OCI-LY7 (cell line): ENCODE data around the gene POGK.

Experiments
- EZH2phosphoT487 ChIP-seq: fragments of 200-600 bp; sonication (generic); IDR thresholded peaks from 2 replicates; pipeline ENCODE4 v1.6.1; 2018; ENCODE audit warnings: low read depth, borderline replicate concordance, mild to moderate bottlenecking, mixed run types, antibody characterized with exemption, low read length, moderate library complexity, mixed read lengths
- TF ChIP-seq, protein P1 (sequence below): fragments of 200-600 bp; sonication (generic); conservative IDR thresholded peaks from 2 replicates; pipeline ENCODE4 v1.5.1; 2014; ENCODE audit warnings: mild to moderate bottlenecking, antibody characterized with exemption, low read length, moderate library complexity, mixed read lengths

DNA sequence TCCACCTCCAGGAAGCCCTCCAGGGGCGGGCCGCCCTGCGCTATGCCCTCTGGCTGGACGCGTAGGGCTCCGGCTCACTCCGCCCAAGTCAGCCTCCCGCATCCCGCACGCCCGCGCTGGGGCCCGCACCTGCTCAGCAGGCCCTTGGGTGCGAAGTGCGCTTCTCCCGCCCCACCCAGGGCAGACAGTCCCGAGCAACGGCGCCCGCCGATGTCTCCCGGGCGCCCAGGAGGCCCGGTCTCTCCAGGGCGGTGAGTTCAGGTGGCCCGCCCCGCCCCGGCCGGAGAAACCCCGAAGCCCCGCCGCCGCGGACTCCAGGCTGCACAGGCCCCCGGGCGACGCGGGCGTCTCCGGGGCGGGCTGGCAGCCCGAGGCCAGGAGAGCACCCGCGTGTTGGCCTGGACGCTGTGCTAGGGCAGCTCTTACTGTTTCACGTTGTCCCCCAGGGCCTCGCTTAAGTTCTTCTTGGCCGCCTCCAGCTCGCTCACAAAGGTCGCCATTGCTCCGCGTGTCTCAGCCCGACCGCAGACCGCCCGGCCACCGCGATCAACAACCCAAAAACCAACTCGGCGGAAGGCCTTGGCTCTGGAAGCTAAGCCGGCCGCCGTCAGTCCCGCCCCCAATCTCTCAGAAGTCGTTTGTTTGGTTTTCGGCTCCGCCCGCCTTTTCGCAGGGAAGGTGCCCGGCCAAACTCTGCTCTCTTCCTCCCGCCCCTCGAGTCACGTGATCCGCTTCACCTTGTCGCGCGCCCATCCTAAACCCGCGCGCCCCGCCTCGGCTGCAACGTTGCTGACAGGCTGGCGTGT is 36.7 kb downstream of the POGK start, which contains the start of gene TADA1:
- TF ChIP-seq, protein P1, sequence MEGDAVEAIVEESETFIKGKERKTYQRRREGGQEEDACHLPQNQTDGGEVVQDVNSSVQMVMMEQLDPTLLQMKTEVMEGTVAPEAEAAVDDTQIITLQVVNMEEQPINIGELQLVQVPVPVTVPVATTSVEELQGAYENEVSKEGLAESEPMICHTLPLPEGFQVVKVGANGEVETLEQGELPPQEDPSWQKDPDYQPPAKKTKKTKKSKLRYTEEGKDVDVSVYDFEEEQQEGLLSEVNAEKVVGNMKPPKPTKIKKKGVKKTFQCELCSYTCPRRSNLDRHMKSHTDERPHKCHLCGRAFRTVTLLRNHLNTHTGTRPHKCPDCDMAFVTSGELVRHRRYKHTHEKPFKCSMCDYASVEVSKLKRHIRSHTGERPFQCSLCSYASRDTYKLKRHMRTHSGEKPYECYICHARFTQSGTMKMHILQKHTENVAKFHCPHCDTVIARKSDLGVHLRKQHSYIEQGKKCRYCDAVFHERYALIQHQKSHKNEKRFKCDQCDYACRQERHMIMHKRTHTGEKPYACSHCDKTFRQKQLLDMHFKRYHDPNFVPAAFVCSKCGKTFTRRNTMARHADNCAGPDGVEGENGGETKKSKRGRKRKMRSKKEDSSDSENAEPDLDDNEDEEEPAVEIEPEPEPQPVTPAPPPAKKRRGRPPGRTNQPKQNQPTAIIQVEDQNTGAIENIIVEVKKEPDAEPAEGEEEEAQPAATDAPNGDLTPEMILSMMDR: no peak
- TF ChIP-seq EZH2phosphoT487: no peak
